ENCODE measurements around the gene HTATIP2.
"Not testable (repeated sequence)": the region's sequence is repeated elsewhere in the genome, so short reads cannot be mapped to it uniquely, and the experiment has no call there.

Gene HTATIP2

GRCh38 chr11:20369826-20370225 lies 6.3 kb downstream of the HTATIP2 start:
- no peak for DNase-seq (ENCODE audit: insufficient read length, low spot score)
- FAIRE-seq, result no peak

- FAIRE-seq (no peak), DNase-seq (ENCODE audit: insufficient read length, low spot score) (no peak)
Measured at GRCh38 chr11:20372081-20372626, 8.6 kb downstream of the HTATIP2 start.

GRCh38 chr11:20373147-20373546 lies 9.6 kb downstream of the HTATIP2 start:
- FAIRE-seq, result no peak
- no peak for DNase-seq (ENCODE audit: insufficient read length, low spot score)

- no peak for FAIRE-seq
Measured at GRCh38 chr11:20373568-20374209, 10.2 kb downstream of the HTATIP2 start.

GRCh38 chr11:20374741-20375300 lies 11.3 kb downstream of the HTATIP2 start:
- DNase-seq (ENCODE audit: insufficient read length, low spot score) (no peak), FAIRE-seq (no peak)

More at GRCh38 chr11:20373568-20374209, 10.2 kb downstream of the HTATIP2 start:
- no peak for DNase-seq (ENCODE audit: insufficient read length, low spot score)

GRCh38 chr11:20376162-20376730 lies 12.7 kb downstream of the HTATIP2 start:
- no peak for FAIRE-seq
- no peak for DNase-seq (ENCODE audit: insufficient read length, low spot score)

- FAIRE-seq; DNase-seq (ENCODE audit: insufficient read length, low spot score): not testable (repeated sequence)
Measured at GRCh38 chr11:20385996-20386395, 22.5 kb downstream of the HTATIP2 start.

GRCh38 chr11:20387261-20388095 lies 24.0 kb downstream of the HTATIP2 start, which contains the start of gene PRMT3:
PRMT3 (plus strand) TSS chr11:20387716; CDS start chr11:20387747, 31 bp downstream.
- peak; percentile 89 for FAIRE-seq
- peak; percentile 79 for DNase-seq (ENCODE audit: insufficient read length, low spot score)

- FAIRE-seq (peak; percentile 54), DNase-seq (ENCODE audit: insufficient read length, low spot score) (no peak)
Measured at GRCh38 chr11:20388096-20389055, 24.9 kb downstream of the HTATIP2 start.

GRCh38 chr11:20397281-20397680 lies 33.8 kb downstream of the HTATIP2 start:
- FAIRE-seq, result no peak
- no peak for DNase-seq (ENCODE audit: insufficient read length, low spot score)

GRCh38 chr11:20399498-20399897 lies 36.0 kb downstream of the HTATIP2 start:
- DNase-seq (ENCODE audit: insufficient read length, low spot score), result no peak
- no peak for FAIRE-seq

- DNase-seq (ENCODE audit: insufficient read length, low spot score) (no peak), FAIRE-seq (no peak)
Measured at GRCh38 chr11:20403059-20403458, 39.5 kb downstream of the HTATIP2 start.

GRCh38 chr11:20406484-20406883 lies 43.0 kb downstream of the HTATIP2 start:
- FAIRE-seq (no peak), DNase-seq (ENCODE audit: insufficient read length, low spot score) (no peak)

- DNase-seq (ENCODE audit: insufficient read length, low spot score) (no peak), FAIRE-seq (no peak)
Measured at GRCh38 chr11:20407344-20407743, 43.8 kb downstream of the HTATIP2 start.

- FAIRE-seq, result no peak
Measured at GRCh38 chr11:20415432-20415831, 51.9 kb downstream of the HTATIP2 start.

GRCh38 chr11:20417771-20418170 lies 54.3 kb downstream of the HTATIP2 start:
- FAIRE-seq, result no peak
- DNase-seq (ENCODE audit: insufficient read length, low spot score), result no peak

More at GRCh38 chr11:20415432-20415831, 51.9 kb downstream of the HTATIP2 start:
- DNase-seq (ENCODE audit: insufficient read length, low spot score), result no peak

- DNase-seq (ENCODE audit: insufficient read length, low spot score), result no peak
- no peak for FAIRE-seq
Measured at GRCh38 chr11:20421946-20422345, 58.4 kb downstream of the HTATIP2 start.

GRCh38 chr11:20429216-20429615 lies 65.7 kb downstream of the HTATIP2 start:
- no peak for DNase-seq (ENCODE audit: insufficient read length, low spot score)
- FAIRE-seq, result no peak

Data from GM19239 (cell line).